ENCODE measurements around the gene GJC2.
"Not testable (repeated sequence)": the region's sequence is repeated elsewhere in the genome, so short reads cannot be mapped to it uniquely, and the experiment has no call there.

The GJC2 gene

DNA sequence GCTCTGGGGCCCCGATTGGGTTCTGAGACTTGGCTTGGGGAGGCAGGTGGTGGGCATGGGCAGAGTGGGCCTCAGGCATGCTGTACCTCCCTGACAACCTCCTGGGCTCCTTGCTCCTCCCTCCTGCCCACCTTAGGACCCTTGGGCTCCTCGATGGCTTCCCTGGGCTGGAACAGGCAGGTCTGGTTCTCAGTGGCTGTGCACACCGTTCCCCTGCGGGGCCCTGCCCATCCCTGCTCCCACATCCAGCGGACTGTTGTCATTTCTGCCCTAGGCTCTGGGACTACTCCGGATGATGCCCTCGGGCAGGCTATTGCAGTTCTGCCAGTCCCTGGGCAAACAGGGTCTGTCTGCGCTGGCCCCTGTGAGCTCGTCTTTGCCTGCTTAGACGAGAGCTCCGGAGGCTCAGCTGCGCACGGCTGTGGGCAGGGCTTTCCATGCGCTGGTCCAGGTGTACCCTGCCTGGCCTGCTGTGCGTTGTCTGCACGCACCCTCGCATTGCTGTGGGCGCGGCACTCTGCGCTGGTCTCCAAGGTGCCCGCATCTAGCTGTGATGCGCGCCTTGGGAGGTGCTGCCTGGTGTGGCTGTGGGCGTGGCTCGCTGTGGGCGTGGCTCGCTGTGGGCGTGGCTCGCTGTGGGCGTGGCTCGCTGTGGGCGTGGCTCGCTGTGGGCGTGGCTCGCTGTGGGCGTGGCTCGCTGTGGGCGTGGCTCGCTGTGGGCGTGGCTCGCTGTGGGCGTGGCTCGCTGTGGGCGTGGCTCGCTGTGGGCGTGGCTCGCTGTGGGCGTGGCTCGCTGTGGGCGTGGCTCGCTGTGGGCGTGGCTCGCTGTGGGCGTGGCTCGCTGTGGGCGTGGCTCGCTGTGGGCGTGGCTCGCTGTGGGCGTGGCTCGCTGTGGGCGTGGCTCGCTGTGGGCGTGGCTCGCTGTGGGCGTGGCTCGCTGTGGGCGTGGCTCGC lies 24.1 kb downstream of the GJC2 start:
- peak; percentile 41 for DNase-seq

DNA sequence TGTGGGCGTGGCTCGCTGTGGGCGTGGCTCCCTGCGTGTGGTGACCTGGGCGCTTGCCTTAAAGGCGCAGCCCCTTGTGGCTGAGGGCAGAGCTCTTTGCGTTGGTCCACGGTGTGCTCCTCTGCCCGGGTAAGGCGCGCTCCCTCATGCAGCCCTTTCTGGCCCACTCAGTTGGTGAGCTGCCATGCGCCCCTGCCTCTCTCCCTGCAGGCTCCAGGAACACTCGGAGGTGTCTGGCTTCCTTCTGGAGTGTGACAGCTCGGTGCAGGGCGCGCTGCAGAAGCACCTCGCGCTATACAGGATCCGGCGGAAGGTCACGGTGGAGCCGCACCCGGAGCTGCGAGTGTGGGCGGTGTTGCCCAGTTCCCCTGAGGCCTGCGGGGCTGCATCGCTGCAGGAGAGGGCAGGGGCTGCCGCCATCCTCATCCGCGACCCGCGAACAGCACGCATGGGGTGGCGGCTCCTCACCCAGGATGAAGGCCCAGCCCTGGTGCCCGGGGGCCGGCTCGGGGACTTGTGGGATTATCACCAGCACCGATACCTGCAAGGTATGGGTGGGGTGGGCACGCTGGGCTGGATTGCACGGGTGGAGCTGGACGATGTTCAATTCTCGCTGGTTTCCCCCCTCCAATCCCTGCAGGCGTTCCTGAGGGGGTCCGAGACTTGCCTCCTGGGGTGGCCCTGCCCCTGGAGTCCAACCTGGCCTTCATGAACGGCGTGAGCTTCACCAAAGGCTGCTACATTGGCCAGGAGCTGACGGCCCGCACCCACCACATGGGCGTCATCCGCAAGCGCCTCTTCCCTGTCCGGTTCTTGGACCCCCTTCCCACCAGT lies 25.0 kb downstream of the GJC2 start:
- DNase-seq: peak; percentile 54

DNA sequence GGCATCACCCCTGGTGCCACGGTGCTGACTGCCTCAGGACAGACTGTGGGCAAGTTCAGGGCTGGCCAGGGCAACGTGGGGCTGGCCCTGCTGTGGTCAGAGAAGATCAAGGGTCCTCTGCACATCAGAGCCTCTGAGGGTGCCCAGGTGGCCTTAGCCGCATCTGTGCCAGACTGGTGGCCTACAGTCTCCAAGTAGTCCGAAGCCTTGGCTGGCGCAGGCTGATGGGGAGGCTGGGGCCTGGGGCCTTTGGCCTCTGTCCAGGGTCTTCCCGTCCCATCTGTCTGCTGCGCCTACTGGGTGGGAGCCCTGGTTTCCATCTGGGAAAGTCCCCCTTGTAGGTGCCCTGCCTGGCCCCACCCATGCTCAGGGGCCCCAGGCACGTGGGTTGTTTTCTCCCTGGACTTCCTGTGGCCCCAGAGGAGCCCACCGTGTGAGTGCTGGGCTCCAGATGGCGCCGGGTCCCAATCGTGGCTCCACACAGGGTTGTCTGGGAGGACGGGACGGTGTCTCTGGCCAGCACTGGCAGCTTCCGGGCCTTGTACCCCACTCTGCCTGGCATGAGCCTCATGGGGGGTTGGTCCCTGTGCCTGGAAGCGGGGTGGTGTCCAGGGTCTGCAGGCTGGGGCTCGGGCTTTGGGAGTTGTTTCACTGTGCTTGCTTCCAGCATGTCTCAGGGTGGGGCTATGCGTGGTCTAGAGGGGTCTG lies 25.7 kb downstream of the GJC2 start:
- no peak for DNase-seq

DNA sequence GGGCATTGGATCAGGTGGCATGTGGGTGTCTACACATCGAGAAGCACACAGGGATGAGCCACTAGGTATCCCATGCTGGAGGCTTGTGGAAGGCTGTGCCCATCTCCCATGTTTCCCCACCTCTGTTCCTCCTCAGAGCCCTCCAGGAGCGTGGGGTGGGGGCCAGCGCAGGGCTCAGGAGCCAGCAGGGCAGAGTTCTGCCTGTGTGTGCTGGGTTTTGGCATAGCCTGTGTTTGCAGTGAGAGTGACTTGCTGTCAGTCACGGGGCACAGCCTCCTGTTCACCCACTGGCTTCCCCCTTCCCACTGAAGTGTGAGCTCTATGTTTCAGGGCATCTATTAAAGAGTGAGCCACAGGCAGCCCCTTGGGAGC lies 26.3 kb downstream of the GJC2 start:
- DNase-seq: no peak

DNA sequence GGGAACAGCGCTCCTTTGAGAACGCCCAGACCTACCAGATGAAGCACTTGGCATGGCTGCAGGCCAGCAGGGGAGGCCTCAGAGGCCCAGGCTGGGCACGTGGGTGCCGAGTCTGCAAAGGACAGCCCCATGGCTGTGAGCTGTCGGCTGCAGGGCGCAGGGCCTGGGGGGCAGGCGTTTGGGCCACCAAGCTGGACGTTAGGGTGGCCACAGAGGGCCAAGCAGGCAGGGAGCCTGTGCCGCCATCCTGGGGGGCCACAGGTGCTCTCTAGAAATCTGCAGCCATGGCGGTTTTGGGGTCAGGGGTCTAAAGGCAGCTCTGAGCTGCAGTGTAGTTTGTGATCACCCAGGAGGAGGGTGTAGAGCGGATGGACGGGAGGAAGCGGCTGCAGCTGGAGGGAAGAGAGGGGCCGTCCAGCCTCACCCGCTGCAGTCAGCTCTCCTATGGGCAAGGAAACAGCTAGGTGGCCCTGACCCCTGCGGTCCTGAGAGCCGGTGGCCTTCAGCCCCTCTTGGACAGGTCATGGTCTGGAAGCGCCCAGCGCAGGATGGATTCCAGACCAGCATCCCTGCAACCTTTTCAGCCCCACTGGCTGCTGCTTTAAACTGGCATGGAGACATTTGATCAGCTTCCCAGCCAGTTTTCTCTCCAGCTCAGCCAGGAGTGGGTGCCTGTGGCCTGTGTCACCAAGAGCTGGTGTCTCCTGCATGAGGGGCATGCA lies 26.9 kb downstream of the GJC2 start:
- DNase-seq: no peak

DNA sequence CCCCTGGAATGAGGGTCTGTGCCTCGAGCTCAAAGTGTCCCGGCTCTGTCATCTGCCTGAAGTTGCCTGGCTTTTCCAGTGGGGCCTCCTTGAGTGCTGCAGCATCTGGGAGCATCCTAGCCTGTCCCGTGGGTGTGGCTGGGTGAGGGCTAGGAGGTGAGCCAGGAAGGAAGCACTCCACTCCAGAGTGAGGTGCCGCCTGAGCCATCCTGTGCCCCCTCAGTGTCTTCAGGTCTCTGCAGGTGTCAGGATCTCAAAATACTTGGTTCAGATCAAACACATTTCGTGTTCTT lies 27.4 kb downstream of the GJC2 start:
- DNase-seq: no peak

DNA sequence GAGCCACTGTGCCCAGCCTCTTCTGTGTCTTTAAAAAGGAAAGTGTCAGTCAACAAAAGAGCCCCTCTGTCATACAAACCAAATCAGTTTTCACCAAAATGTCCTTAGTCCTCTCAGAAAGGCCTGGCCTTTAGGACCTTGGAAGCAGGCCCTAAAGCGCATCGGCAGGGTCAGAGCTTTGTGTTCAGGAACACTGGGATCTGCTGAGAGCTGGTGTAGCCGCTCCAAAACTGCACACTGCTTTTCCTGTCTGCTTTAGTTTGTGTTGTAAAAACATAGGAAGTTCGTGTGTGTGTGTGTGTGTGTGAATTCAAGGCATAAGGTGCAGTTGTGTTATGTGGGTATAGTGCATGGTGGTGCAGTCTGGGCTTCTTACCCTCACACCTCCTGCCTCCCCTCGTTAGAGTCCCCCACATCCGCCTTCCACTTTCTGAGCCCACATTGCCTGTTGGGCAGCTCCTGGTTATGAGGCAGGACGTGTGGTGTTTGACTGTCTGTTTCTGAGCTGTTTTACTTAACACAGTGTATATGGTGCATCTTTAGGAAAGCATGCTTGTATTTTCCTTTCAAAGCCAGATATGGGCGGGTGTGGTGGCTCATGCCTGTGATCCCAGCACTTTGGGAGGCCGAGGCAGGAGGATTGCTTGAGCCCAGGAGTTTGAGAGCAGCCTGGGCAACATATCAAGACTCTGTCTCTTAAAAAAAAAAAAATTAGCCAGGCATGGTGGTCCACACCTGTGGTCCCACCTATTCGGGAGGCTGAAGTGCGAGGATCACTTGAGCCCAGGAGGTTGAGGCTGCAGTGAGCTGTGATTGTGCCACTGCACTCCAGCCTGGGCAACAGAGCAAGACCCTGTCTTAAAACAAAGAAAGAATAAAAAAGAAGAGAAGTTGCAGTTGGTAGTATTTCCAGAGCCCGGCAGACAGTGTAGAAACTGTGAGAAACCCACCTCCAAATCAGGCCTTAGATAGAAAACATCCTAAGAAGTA lies 28.3 kb downstream of the GJC2 start:
- DNase-seq: no peak

DNA sequence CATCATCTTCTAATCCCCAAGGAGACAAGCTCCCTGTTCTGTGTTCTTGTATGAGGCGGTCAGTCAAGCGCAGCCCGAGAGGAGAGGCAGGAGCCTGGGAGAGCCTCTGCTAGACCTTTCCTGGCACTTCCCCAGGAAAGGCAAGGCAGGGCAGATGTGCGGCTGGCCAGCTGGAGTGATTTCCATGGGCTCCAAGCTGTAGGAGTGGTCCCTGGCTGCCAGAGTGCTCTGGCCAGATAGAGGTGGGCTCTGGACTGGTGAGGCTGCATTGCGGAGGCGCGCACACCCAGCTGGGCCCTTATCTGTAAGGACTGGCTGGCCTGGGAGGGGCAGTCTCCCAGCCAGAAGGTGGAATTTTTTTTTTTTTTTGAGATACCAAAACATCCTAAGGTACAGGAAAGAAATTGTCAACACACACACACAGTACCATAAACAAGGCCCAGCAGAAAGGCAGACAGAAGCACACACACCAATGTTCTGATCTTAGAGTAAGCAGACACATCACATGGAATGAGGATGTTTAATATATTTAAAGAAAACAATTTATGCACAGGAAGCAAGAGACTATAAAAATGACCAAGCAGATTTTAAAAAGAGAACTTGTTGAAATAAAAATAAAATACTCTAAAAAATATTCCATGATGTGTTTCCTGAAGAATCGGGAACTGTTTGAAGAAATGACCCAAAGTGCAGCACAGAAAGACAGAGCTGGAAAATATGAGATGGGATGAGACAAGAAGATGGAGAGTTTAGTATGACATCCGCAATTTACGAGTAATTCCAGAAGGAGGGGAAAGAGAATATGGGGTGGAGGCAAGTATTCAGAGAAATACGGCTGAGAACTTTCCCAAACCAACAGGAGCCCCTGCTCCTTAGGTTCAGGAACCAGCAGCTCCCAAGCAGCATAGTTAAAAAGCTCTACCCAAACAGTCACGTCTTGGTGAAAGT lies 29.3 kb downstream of the GJC2 start:
- DNase-seq: peak; percentile 94

DNA sequence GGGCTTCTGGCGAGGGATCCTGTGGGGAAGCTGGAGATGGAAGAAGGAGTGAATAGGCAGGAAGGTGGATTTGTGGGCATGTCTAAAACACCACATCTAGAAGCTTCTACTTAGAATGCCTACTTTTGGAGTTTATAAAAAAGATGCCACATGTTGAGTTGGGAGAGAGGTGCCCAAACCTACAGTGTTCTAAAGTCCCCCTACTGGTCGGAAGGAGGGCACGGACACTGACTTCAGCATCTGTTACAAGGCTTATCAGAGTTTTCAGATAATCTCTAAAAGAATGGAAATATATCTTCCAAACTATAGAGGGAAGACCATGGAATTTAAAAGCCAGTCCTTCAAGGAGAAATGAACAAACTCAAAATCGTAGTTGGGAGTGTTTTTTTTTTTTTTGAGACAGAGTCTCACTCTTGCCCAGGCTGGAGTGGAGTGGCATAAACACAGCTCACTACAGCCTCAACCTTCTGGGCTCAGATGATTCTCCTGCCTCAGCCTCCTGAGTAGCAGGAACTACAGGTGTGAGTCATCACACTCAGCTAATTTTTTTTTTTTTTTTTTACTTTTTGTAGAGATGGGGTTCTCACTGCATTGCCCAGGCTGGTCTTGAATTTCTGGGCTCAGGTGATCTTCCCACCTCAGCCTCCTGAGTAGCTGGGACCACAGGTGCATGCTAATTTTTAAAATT lies 30.7 kb downstream of the GJC2 start:
- DNase-seq: peak; percentile 70

DNA sequence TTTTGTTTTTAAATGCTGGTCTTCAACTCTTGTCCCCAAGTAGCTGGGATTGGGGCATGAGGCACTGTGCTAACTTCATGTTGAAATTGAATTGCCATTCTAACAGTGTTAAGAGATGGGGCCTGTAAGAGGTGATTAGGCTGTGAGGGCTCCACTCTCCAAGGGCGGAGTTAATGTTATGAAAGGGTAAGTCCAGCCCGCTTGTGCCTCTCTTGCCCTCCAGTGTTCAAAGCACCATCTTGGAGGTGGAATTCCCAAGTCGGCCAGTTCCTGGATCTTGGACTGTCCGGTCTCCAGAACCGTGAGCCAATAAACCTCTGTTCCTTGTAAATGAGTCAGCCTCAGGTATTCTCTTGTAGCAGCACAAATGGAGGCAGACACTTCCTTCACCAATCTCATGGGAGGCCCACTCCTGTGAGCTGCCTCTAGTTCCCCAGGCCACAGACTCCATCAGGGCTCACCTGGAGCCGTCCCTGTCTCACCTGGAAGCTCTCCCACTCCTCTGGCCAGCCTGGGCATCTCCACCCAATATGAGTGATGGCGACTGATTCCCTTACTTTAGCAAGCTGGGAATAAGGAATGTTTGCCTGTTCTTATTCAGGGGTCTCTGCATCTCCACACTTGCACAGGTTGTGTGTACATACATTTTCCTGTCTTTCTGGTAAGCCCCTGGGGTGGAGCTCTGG lies 31.4 kb downstream of the GJC2 start:
- peak; percentile 67 for DNase-seq

DNA sequence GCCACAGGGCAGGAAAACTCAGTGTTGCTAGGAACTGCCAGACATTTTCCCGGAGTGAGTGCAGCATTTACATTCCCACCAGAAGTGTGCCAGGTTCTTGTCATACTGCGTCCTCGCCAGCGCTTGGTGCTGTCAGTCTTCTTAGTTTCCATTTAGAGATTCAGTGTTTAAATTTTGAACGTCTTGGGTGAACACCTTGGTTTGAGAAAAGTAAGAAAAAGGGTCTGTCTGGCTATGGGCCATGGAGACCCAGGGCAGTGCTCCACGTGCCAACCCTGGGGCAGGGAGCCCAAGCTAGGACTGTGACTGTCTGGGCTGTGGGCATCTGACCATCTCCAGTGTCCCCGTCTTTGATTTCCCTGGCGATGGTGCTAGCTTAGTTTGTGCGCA lies 31.9 kb downstream of the GJC2 start:
- DNase-seq: no peak

DNA sequence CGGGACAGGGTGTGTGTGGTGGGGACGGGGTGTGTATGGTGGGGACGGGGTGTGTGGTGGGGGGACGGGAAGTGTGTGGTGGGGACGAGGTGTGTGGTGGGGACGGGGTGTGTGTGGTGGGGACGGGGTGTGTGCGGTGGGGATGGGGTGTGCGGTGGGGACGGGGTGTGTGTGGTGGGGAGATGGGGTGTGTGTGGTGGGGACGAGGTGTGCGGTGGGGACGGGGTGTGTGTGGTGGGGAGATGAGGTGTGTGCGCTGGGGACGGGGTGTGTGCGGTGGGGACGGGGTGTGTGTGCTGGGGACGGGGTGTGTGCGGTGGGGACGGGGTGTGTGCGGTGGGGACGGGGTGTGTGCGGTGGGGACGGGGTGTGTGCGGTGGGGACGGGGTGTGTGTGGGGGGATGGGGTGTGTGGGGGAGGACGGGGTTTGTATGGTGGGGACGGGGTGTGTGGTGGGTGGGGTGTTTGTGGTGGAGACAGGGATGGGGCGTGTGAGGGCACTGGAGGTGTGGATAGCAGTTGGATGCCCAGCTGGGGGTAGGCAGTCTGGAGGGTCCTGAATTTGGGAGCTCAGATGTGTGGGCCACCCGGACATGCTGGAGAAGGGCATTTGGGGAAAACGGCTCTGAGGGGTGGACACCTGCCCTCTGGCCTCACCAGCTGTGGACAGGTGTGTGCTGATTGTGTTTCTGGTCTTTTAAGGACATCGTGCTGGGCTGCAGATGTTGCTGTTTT lies 32.7 kb downstream of the GJC2 start:
- no peak for DNase-seq

DNA sequence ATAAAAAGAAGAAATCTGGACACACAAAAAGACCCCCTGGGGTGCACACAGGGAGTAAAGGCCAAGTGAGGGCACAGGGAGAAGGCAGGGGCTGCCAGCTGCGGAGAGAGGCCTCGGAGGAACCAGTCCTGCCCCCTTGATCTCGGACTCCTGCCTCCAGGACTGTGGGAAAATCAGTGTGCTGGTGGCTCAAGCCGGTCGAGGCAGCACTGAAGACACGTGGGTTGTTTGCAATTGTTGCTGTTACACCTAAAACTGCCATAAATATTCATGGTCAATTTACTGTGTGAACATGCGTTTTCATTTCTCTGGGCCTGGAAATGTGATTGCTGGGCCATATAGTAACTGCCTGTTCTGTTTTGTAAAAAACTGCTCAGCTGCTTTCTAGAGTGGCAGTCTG lies 34.4 kb downstream of the GJC2 start:
- DNase-seq: no peak

DNA sequence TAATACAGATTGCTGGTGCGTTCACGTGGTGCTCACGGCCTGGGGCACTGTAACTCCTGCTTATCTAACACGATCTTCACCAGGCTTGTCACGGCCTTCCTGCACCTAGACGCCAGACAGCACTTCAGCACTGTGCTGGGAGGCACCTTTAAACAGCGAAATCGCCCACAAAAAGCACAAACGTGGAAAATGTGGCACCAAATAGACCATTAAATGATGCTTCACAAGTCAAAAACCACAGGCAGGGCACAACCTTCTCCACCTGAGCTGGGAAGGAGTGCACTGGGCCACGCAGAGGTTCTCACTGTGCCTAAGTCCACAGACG lies 35.9 kb downstream of the GJC2 start:
- DNase-seq: no peak

DNA sequence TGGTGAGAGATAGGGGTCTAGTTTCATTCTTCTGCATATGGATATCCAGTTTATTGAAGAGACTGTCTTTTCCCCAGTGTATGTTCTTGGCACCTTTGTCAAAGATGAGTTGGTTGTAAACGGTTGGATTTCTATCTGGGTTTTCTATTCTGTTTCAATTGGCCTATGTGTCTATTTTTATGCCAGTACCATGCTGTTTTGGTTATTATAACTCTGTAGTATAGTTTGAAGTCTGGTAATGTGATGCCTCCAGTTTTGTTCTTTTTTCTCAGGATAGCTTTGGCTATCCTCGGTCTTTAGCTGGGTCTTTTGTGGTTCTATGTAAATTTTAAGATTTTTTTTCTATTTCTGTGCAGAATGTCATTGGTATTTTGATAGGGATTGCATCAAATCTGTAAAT lies 38.5 kb downstream of the GJC2 start:
- not testable (repeated sequence) for DNase-seq

DNA sequence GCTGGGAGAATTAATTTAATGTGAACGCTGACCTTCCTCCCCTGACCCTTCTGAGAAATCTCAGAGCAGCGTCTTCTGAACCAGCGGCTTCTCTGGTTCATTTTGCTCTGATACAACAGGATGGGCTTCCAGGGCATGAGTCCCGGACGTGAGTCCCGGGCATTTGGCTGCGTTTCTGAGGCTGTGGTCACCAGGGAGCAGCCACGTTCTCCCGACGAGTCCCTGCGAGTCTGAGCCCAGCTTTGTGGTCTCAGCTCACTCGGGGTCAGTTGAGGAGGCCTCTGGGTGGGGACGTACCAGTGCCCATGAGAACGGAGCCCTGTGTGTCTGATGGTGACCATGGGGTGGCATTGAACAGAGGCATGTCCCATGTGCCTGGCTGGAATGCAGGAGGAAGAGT lies 40.5 kb downstream of the GJC2 start:
- no peak for DNase-seq

DNA sequence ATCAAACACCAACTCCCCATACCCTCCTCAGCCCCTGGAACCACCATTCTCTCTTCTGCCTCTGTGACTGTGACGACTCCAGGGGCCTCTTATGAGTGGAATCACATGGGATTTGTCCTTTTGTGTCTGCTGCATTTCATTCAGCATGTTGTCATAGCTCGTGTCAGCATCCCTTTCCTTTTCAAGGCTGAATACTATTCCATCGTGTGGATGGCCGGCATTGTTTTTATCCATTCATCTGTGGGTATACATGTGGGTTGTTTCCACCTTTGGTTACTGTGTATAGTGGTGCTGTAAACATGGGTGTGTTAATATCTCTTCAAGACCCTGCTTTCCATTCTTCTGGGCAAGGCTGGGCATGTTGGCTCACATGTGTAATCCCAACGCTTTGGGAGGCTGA lies 41.0 kb downstream of the GJC2 start:
- DNase-seq: no peak

DNA sequence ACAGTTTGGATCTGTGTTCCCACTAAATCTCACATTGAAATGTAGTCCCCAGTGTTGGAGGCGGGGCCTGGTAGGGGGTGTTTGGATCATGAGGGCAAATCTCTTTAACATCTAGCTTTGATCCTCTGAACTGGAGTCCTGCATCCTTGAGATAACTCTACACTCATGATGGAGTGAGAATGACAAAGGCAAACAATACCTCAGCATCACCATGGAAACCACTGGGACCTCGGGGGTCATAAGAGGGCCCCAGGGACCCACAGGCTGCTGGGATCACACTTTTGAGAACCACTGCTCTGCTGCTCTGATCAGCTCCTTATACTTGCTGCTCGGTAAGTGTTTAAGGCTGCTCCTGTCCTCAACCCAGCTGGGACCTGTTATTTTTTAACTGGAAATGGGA lies 44.7 kb downstream of the GJC2 start:
- DNase-seq: no peak

Measured in hematopoietic multipotent progenitor cell treated with erythropoietin and hydrocortisone succinate and interleukin-3 and kit ligand, for 8 days (in vitro differentiated cells).